Vagina (tissue), 2 donors: ENCODE data around the gene NLGN2.

ENCODE experiments used
- CTCF ChIP-seq, 3 experiments: fragments of 450-650 bp in 2 of 3; fragments of 200-600 bp in 1 of 3; sonication (generic) in 1 of 3; IDR thresholded peaks; one replicate each; pipeline ENCODE4 v1.5.1; 2017 to 2019; ENCODE audit warnings: antibody characterized with exemption in 3 of 3, mild to moderate bottlenecking in 2 of 3, moderate library complexity in 2 of 3
- POLR2A ChIP-seq, 2 donors: fragments of 450-650 bp; IDR thresholded peaks; one replicate each; pipeline ENCODE4 v1.6.1; 2017; ENCODE audit warnings: antibody characterized with exemption in 2 of 2, mild to moderate bottlenecking in 2 of 2, moderate library complexity in 2 of 2
- POLR2AphosphoS5 ChIP-seq, 2 donors: sonication (generic); formaldehyde crosslinking; IDR thresholded peaks; one replicate each; pipeline ENCODE4 v1.9.0; 2017; ENCODE audit warnings: antibody characterized with exemption in 2 of 2, mild to moderate bottlenecking in 2 of 2, low read depth in 1 of 2; ENCODE audit not compliant: insufficient read depth in 1 of 2

- TF ChIP-seq CTCF (IDR thresholded peaks at IDR 0.05) (no peak), POLR2A (IDR thresholded peaks at IDR 0.05) (no peak), POLR2AphosphoS5 (IDR thresholded peaks at IDR 0.05; ENCODE audit: insufficient read depth in 1 of 2, low read depth in 1 of 2) (no peak)
Measured at GRCh38 chr17:7439462-7440112, 31.9 kb downstream of the NLGN2 start, which contains the start of gene FGF11.
